PC-9 (cell line): ENCODE data around the gene ANKS1B. TPM values are rescaled to one million over a fixed set of nuclear protein-coding genes. Genes with fewer than 3 reads are reported as not detected.

Experiments
- BruUV-seq: library from RNA; stranded (reverse); fragments of 400-500 nt; replicated peaks from 2 replicates; lab custom pipeline; 2021; lab: Mats Ljungman, UMichigan
- CTCF ChIA-PET: fragments of 300-600 bp; sonication (Branson Sonifier 250); formaldehyde crosslinking; loops from one replicate; lab custom pipeline; 2022; ENCODE audit warnings: antibody characterized with exemption; lab: Charles Lee
- POLR2A ChIA-PET: fragments of 300-600 bp; sonication (Branson Sonifier 250); formaldehyde crosslinking; loops from one replicate; lab custom pipeline; 2022; ENCODE audit warnings: antibody characterized with exemption; ENCODE audit not compliant: unreplicated experiment; lab: Charles Lee
- DNase-seq, 2 experiments: peaks; one replicate each; pipeline versions ENCODE4 v3.0.0 to v3.0.0-alpha.2; 2015 to 2022; ENCODE audit warnings: mixed read lengths in 1 of 2
- H2AFZ ChIP-seq: fragments of 200-600 bp; sonication (generic); 2 replicates; pipeline ENCODE4 v1.8.1; 2017; ENCODE audit warnings: antibody characterized with exemption
- H3F3A ChIP-seq: fragments of 200-600 bp; sonication (generic); 2 replicates; pipeline ENCODE4 v1.8.1; 2017; ENCODE audit warnings: antibody characterized with exemption, mild to moderate bottlenecking, low read depth; ENCODE audit not compliant: insufficient read depth
- H3K27ac ChIP-seq: fragments of 200-600 bp; sonication (generic); 2 replicates; pipeline ENCODE4 v1.6.1; 2016; ENCODE audit warnings: mixed run types
- H3K27me3 ChIP-seq: fragments of 200-600 bp; sonication (generic); 2 replicates; pipeline ENCODE4 v1.6.1; 2016; ENCODE audit warnings: low read depth, mixed run types; ENCODE audit not compliant: insufficient read depth
- H3K36me3 ChIP-seq: fragments of 200-600 bp; sonication (generic); 2 replicates; pipeline ENCODE4 v1.6.1; 2016; ENCODE audit warnings: low read depth, mixed run types
- H3K4me1 ChIP-seq: fragments of 200-600 bp; sonication (generic); replicated peaks from 2 replicates; pipeline ENCODE4 v1.6.1; 2016; ENCODE audit warnings: mixed run types; ENCODE audit not compliant: insufficient read depth
- H3K4me2 ChIP-seq: fragments of 200-600 bp; sonication (generic); 2 replicates; pipeline ENCODE4 v1.6.1; 2017; ENCODE audit warnings: mixed run types
- H3K4me3 ChIP-seq: fragments of 200-600 bp; sonication (generic); 2 replicates; pipeline ENCODE4 v1.6.1; 2016; ENCODE audit warnings: mixed run types
- H3K79me2 ChIP-seq: fragments of 200-600 bp; sonication (generic); 2 replicates; pipeline ENCODE4 v1.6.1; 2017; ENCODE audit warnings: low read depth, mixed run types
- H3K9me2 ChIP-seq: fragments of 200-600 bp; sonication (generic); 2 replicates; pipeline ENCODE4 v1.8.1; 2017; ENCODE audit warnings: mild to moderate bottlenecking; ENCODE audit not compliant: insufficient read depth
- H3K9me3 ChIP-seq: fragments of 200-600 bp; sonication (generic); 2 replicates; pipeline ENCODE4 v1.8.1; 2016; ENCODE audit warnings: low read depth; ENCODE audit not compliant: insufficient read depth
- H4K20me1 ChIP-seq: fragments of 200-600 bp; sonication (generic); 2 replicates; pipeline ENCODE4 v1.8.1; 2017; ENCODE audit not compliant: insufficient read depth
- CTCF ChIP-seq: fragments of 200-600 bp; sonication (generic); conservative IDR thresholded peaks from 2 replicates; pipeline ENCODE4 v1.6.1; 2017; ENCODE audit warnings: mixed run types, antibody characterized with exemption, mild to moderate bottlenecking, moderate library complexity
- EZH2 ChIP-seq: fragments of 200-600 bp; sonication (generic); IDR thresholded peaks from 2 replicates; pipeline ENCODE4 v1.8.0; 2017; ENCODE audit warnings: antibody characterized with exemption, low read depth
- intact Hi-C: fragments of 100-400 bp; cut with micrococcal nuclease; formaldehyde crosslinking; loops from one replicate; pipeline ENCODE4 v1.10.0; 2022; ENCODE audit not compliant: unreplicated experiment
- total RNA-seq: library from RNA; stranded (reverse); gene quantifications from 2 replicates; pipeline ENCODE4 v1.2.3, GENCODE V29; 2021

ANKS1B gene
- total RNA-seq, 1 experiment from 2014 or later, result not detected

DNA sequence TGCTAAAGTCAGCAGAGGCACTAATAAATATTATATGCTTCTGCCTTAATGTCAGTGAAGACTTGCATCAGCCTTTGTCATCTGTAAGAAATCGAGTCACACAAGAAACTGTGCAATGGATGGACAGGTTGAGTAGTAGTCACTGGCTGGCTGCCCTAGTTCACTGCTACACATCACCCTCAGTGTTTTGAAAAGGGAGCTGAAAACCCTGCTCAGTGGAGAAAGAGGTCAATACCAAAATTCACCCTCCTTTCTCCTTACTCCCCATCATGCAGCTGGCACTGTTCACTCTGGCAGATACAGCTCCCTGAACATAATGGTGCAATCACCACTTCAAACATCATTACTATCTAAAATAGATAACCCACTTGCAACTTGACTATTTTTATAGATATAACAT lies 6.6 kb downstream of the ANKS1B start:
- Histone ChIP-seq H3K36me3 (no peaks in the 10 kb centered on the region), H3K79me2 (no peaks in the 10 kb centered on the region), H3K9me2 (no peaks in the 10 kb centered on the region), H4K20me1 (no peaks in the 10 kb centered on the region), H3K9me3 (no peaks in the 10 kb centered on the region), H3K4me1 (no peaks in the 10 kb centered on the region), H3K4me3 (no peak overlapping the region), H3K4me2 (no peak overlapping the region), H3K27me3 (peaks cover 19% of the 10 kb centered on the region; the same call in 1 of the 2 replicates), H3F3A (no peaks in the 10 kb centered on the region), H3K27ac (no peak overlapping the region), H2AFZ (no peak overlapping the region)
- intact Hi-C loops, result no loop called here
- no TSS peak for BruUV-seq
- DNase-seq, result no peak
- TF ChIP-seq EZH2 (no peak), CTCF (no peak)
- ChIA-PET POLR2A (no interaction called here), CTCF (no interaction called here)

GRCh38 chr12:99977550-99977949 lies 7.2 kb downstream of the ANKS1B start:
- no peak overlapping the region for H3K4me2 ChIP-seq
- BruUV-seq, result no TSS peak
- H3K36me3 ChIP-seq, result no peaks in the 10 kb centered on the region
- H3K4me1 ChIP-seq, result no peaks in the 10 kb centered on the region
- ChIA-PET POLR2A (no interaction called here), CTCF (no interaction called here)
- no peaks in the 10 kb centered on the region for H3K79me2 ChIP-seq
- intact Hi-C loops, result no loop called here
- H3K9me2 ChIP-seq, result no peaks in the 10 kb centered on the region
- no peak overlapping the region for H3K27ac ChIP-seq
- H3K4me3 ChIP-seq, result no peak overlapping the region
- no peak for DNase-seq
- no peaks in the 10 kb centered on the region for H3K9me3 ChIP-seq
- no peaks in the 10 kb centered on the region for H4K20me1 ChIP-seq
- TF ChIP-seq EZH2 (no peak), CTCF (no peak)
- peaks cover 13% of the 10 kb centered on the region; the same call in 1 of the 2 replicates for H3K27me3 ChIP-seq
- H3F3A ChIP-seq, result no peaks in the 10 kb centered on the region
- no peak overlapping the region for H2AFZ ChIP-seq

DNA sequence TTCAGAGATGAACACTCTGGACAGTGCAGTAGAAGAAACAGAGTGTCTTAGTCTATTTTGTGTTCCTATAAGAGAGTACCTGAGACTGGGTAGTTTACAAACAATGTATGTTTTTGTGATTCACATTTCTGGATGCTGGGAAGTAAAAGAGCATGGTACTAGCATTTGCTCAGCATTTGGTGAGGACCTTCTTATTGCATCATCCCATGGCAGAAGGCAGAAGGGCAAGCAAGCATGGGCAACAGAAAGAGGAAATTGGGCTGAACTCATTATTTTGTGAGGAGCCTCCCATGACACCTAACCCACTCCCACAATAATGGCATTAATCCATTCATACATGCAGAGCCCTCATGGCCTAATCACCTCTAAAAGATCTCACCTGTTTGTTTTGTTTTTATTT lies 8.0 kb downstream of the ANKS1B start:
- Histone ChIP-seq H3K9me3 (no peaks in the 10 kb centered on the region), H3K27ac (no peak overlapping the region), H2AFZ (no peak overlapping the region), H3F3A (no peaks in the 10 kb centered on the region), H3K4me3 (no peak overlapping the region), H3K9me2 (no peaks in the 10 kb centered on the region), H3K4me1 (no peaks in the 10 kb centered on the region), H3K4me2 (no peak overlapping the region), H4K20me1 (no peaks in the 10 kb centered on the region), H3K79me2 (no peaks in the 10 kb centered on the region), H3K36me3 (no peaks in the 10 kb centered on the region), H3K27me3 (peaks cover 7% of the 10 kb centered on the region; the same call in 1 of the 2 replicates)
- intact Hi-C loops, result no loop called here
- BruUV-seq, result no TSS peak
- TF ChIP-seq CTCF, result no peak
- no peak for TF ChIP-seq EZH2
- no peak for DNase-seq
- ChIA-PET CTCF (no interaction called here), POLR2A (no interaction called here)
